ENCODE measurements around the gene SGF29. TPM values are rescaled to one million over a fixed set of nuclear protein-coding genes. Genes with fewer than 3 reads are reported as not detected.
A peak's percentile ranks its signal among the peaks of the same experiment; 100 is the strongest.
"Not testable (repeated sequence)": the region's sequence is repeated elsewhere in the genome, so short reads cannot be mapped to it uniquely, and the experiment has no call there.

SGF29 gene
- total and polyA plus RNA-seq, 10 donors = 22.9 to 35.1 (median 27.5) TPM

GRCh38 chr16:28615486-28616223 lies 61.9 kb downstream of the SGF29 start:
- intact Hi-C loops (cut with DNase I; ENCODE audit: low total_unique reads); H3K9me3 ChIP-seq; H3K36me3 ChIP-seq; H3K4me3 ChIP-seq; H3K27ac ChIP-seq; H3K27me3 ChIP-seq (replicated peaks in 1 of 7): not testable (repeated sequence)
- H3K4me1 ChIP-seq = peaks cover 0 to 34% (median 10%) of the 10 kb centered on the region in 6 donors
- peak; percentile 40 to 75 (median 67) for TF ChIP-seq CTCF (IDR thresholded peaks at IDR 0.05 in 8 of 11, conservative IDR thresholded peaks at IDR 0.05 in 3 of 11)
- peak in 1 of 3 donors; percentile 25 for TF ChIP-seq POLR2AphosphoS5 (IDR thresholded peaks at IDR 0.05)
- 54 to 71% (median 64%) methylated on average over 16 to 18 of the region's 24 CpGs for WGBS, 5 donors
- DNase-seq = peak; percentile 86

- H3K27ac ChIP-seq; H3K9me3 ChIP-seq; intact Hi-C loops (cut with DNase I; ENCODE audit: low total_unique reads); H3K27me3 ChIP-seq (replicated peaks in 1 of 7); H3K4me3 ChIP-seq; H3K36me3 ChIP-seq: not testable (repeated sequence)
- DNase-seq = peak; percentile 42
- H3K4me1 ChIP-seq = peaks cover 0 to 29% (median 6%) of the 10 kb centered on the region in 6 donors
- 73 to 90% (median 81%) methylated on average over 7 of the region's 7 CpGs for WGBS, 5 donors
These were observed 62.5 kb downstream of the SGF29 start for GRCh38 chr16:28616224-28616577.

GRCh38 chr16:28616636-28617035 lies 62.9 kb downstream of the SGF29 start:
- TF ChIP-seq CTCF (IDR thresholded peaks at IDR 0.05 in 8 of 11, conservative IDR thresholded peaks at IDR 0.05 in 3 of 11) = no peak
- TF ChIP-seq POLR2A (IDR thresholded peaks at IDR 0.05) = no peak
- TF ChIP-seq POLR2AphosphoS5 (IDR thresholded peaks at IDR 0.05) = no peak
- Histone ChIP-seq H3K27me3 (replicated peaks in 1 of 7) (no peaks in the 10 kb centered on the region), H3K27ac (peak overlapping the region in 1 of 8 donors; percentile 4), H3K36me3 (peaks cover 0 to 6% (median 0%) of the 10 kb centered on the region in 6 donors), H3K9me3 (no peaks in the 10 kb centered on the region), H3K4me1 (peaks cover 0 to 30% (median 6%) of the 10 kb centered on the region in 6 donors), H3K4me3 (no peak overlapping the region)
- intact Hi-C loops (cut with DNase I; ENCODE audit: low total_unique reads) = no loop called here
- 46 to 80% (median 65%) methylated on average over 7 of the region's 7 CpGs for WGBS, 5 donors
- peak; percentile 18 for DNase-seq

DNA sequence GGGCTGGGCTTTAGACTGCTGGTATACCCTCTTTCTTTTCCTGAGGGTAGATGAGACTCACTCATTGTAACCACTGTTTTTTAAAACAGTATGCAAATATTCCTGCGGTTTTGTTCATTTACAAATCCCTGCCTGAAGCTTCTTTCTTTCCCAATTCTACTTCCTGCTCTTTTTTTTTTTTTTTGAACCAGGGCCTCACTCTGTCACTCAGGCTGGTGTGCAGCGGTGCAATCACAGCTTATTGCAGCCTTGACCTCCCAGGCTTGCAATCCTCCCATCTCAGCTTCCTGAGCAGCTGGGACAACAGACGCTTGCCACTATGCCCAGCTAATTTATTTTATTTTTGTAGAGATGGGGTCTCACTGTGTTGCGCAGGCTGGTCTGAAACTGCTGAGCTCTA lies 64.2 kb downstream of the SGF29 start:
- DNase-seq = peak; percentile 38
- WGBS, 5 donors = 28 to 49% (median 33%) methylated on average over 4 of the region's 4 CpGs
- intact Hi-C loops (cut with DNase I; ENCODE audit: low total_unique reads) = no loop called here
- H3K27ac ChIP-seq = peak overlapping the region in 1 of 8 donors; percentile 18
- H3K4me3 ChIP-seq = no peak overlapping the region
- no peaks in the 10 kb centered on the region for H3K9me3 ChIP-seq
- peaks cover 0 to 4% (median 0%) of the 10 kb centered on the region in 7 donors for H3K27me3 ChIP-seq (replicated peaks in 1 of 7)
- peaks cover 0 to 6% (median 0%) of the 10 kb centered on the region in 6 donors for H3K36me3 ChIP-seq
- peaks cover 0 to 42% (median 12%) of the 10 kb centered on the region in 6 donors for H3K4me1 ChIP-seq
- TF ChIP-seq POLR2AphosphoS5 (IDR thresholded peaks at IDR 0.05) = no peak
- TF ChIP-seq CTCF (IDR thresholded peaks at IDR 0.05 in 8 of 11, conservative IDR thresholded peaks at IDR 0.05 in 3 of 11) = no peak
- no peak for TF ChIP-seq POLR2A (IDR thresholded peaks at IDR 0.05)

- H3K4me3 ChIP-seq; H3K36me3 ChIP-seq; intact Hi-C loops (cut with DNase I; ENCODE audit: low total_unique reads); H3K27ac ChIP-seq; DNase-seq; H3K9me3 ChIP-seq: not testable (repeated sequence)
- WGBS, 5 donors = 80 to 100% (median 93%) methylated on average over 1 of the region's 1 CpG
- Histone ChIP-seq H3K27me3 (replicated peaks in 1 of 7) (peaks cover 0 to 23% (median 0%) of the 10 kb centered on the region in 7 donors), H3K4me1 (peaks cover 0 to 55% (median 20%) of the 10 kb centered on the region in 6 donors)
These were observed 66.6 kb downstream of the SGF29 start for GRCh38 chr16:28620316-28620715.

Data from spleen (tissue), 11 donors.